SK-N-SH treated with all-trans-retinoic acid at 6 μM for 48 hours (cell line): ENCODE data around the gene GPX4.

Source experiments
- ATAC-seq: fragments of 200-7000 bp; cut with Tn5 transposase; 3 replicates; pipeline ENCODE4 v1.9.1; 2020; ENCODE audit warnings: mild to moderate bottlenecking, moderate library complexity
- BACH2 ChIP-seq: fragments of 250-450 bp; sonication (Bioruptor Pico); IDR thresholded peaks from 2 replicates; pipeline ENCODE4 v1.9.0; 2021; ENCODE audit warnings: mild to moderate bottlenecking, borderline replicate concordance
- CREB5 ChIP-seq: fragments of 250-450 bp; sonication (Bioruptor Pico); IDR thresholded peaks from 2 replicates; pipeline ENCODE4 v1.5.1; 2020; ENCODE audit warnings: low read depth, mild to moderate bottlenecking, moderate library complexity
- CSDC2 ChIP-seq: fragments of 250-450 bp; sonication (Bioruptor Pico); IDR thresholded peaks from 2 replicates; pipeline ENCODE4 v1.5.0; 2020; ENCODE audit warnings: mild to moderate bottlenecking, moderate library complexity
- ESRRG ChIP-seq: fragments of 250-450 bp; sonication (Bioruptor Pico); IDR thresholded peaks from 2 replicates; pipeline ENCODE4 v1.6.1; 2021; ENCODE audit warnings: mild to moderate bottlenecking
- ISL1 ChIP-seq: fragments of 250-450 bp; sonication (Bioruptor Pico); IDR thresholded peaks from 2 replicates; pipeline ENCODE4 v2.1.2; 2022; ENCODE audit warnings: mild to moderate bottlenecking, moderate library complexity
- OSR1 ChIP-seq: fragments of 250-450 bp; sonication (Bioruptor Pico); IDR thresholded peaks from 2 replicates; pipeline ENCODE4 v1.8.0; 2022; ENCODE audit warnings: moderate library complexity, mild to moderate bottlenecking, inconsistent platforms
- PATZ1 ChIP-seq: fragments of 250-450 bp; sonication (Bioruptor Pico); IDR thresholded peaks from 2 replicates; pipeline ENCODE4 v1.8.0; 2020; ENCODE audit warnings: mild to moderate bottlenecking, moderate library complexity, borderline replicate concordance
- POU6F1 ChIP-seq: fragments of 250-450 bp; sonication (Bioruptor Pico); IDR thresholded peaks from 2 replicates; pipeline ENCODE4 v1.8.0; 2021; ENCODE audit warnings: low read depth, mild to moderate bottlenecking, moderate library complexity, borderline replicate concordance
- PPARA ChIP-seq: fragments of 250-450 bp; sonication (Bioruptor Pico); IDR thresholded peaks from 2 replicates; pipeline ENCODE4 v1.5.0; 2020; ENCODE audit warnings: mild to moderate bottlenecking, borderline replicate concordance
- RARB ChIP-seq: fragments of 250-450 bp; sonication (Bioruptor Pico); IDR thresholded peaks from 2 replicates; pipeline ENCODE4 v1.8.0; 2021; ENCODE audit warnings: mild to moderate bottlenecking, moderate library complexity
- SNAI2 ChIP-seq: fragments of 250-450 bp; sonication (Bioruptor Pico); IDR thresholded peaks from 2 replicates; pipeline ENCODE4 v1.5.0; 2020; ENCODE audit warnings: mild to moderate bottlenecking, moderate library complexity
- TCF4 ChIP-seq: fragments of 250-450 bp; sonication (Bioruptor Pico); IDR thresholded peaks from 2 replicates; pipeline ENCODE4 v1.8.0; 2021; ENCODE audit warnings: mild to moderate bottlenecking, moderate library complexity, borderline replicate concordance
- TOX ChIP-seq: fragments of 250-450 bp; sonication (Bioruptor Pico); IDR thresholded peaks from 2 replicates; pipeline ENCODE4 v1.8.0; 2021; ENCODE audit warnings: mild to moderate bottlenecking, moderate library complexity, borderline replicate concordance
- TSHZ2 ChIP-seq: fragments of 250-450 bp; sonication (Bioruptor Pico); IDR thresholded peaks from 2 replicates; pipeline ENCODE4 v1.5.0; 2020; ENCODE audit warnings: mild to moderate bottlenecking, moderate library complexity
- ZC3H10 ChIP-seq: fragments of 250-450 bp; sonication (Bioruptor Pico); IDR thresholded peaks from 2 replicates; pipeline ENCODE4 v1.5.1; 2021; ENCODE audit warnings: mild to moderate bottlenecking, moderate library complexity
- ZFP3 ChIP-seq: fragments of 250-450 bp; sonication (Bioruptor Pico); IDR thresholded peaks from 2 replicates; pipeline ENCODE4 v1.5.0; 2020; ENCODE audit warnings: mild to moderate bottlenecking, moderate library complexity
- ZFP30 ChIP-seq: fragments of 450-650 bp; formaldehyde crosslinking; IDR thresholded peaks from 2 replicates; pipeline ENCODE4 v1.5.0; 2022; ENCODE audit warnings: mild to moderate bottlenecking, moderate library complexity
- ZNF565 ChIP-seq: fragments of 450-650 bp; formaldehyde crosslinking; conservative IDR thresholded peaks from 2 replicates; pipeline ENCODE4 v1.5.0; 2020; ENCODE audit warnings: low read depth, mild to moderate bottlenecking, moderate library complexity
- ZNF70 ChIP-seq: fragments of 450-650 bp; formaldehyde crosslinking; IDR thresholded peaks from 2 replicates; pipeline ENCODE4 v1.5.0; 2020; ENCODE audit warnings: mild to moderate bottlenecking, moderate library complexity
- ZNF8 ChIP-seq: fragments of 450-650 bp; formaldehyde crosslinking; IDR thresholded peaks from 2 replicates; pipeline ENCODE4 v1.5.0; 2020; ENCODE audit warnings: mild to moderate bottlenecking, moderate library complexity

GPX4 gene

GRCh38 chr19:1094655-1094977 is 9.2 kb upstream of the GPX4 start:
- ATAC-seq, result peak; percentile 7

GRCh38 chr19:1094978-1095701 is 8.7 kb upstream of the GPX4 start, which contains the start of gene POLR2E:
POLR2E (minus strand) TSS chr19:1095375; CDS start chr19:1095315, 60 bp downstream.
- ATAC-seq, result peak; percentile 99
- no peak for TF ChIP-seq ZNF565 (CRISPR knock-in tag)
- no peak for TF ChIP-seq TCF4 (CRISPR knock-in tag)
- TF ChIP-seq CSDC2, result no peak

More at GRCh38 chr19:1094655-1094977, 9.2 kb upstream of the GPX4 start:
- TF ChIP-seq ISL1 (CRISPR knock-in tag) (no peak), PATZ1 (CRISPR knock-in tag) (no peak), CSDC2 (no peak), TSHZ2 (no peak), ZNF8 (no peak), ZFP3 (CRISPR knock-in tag) (no peak), CREB5 (CRISPR knock-in tag) (no peak), ZFP30 (CRISPR knock-in tag) (no peak), OSR1 (CRISPR knock-in tag) (no peak), ZNF565 (CRISPR knock-in tag) (no peak), RARB (CRISPR knock-in tag) (no peak), ZC3H10 (no peak), ESRRG (CRISPR knock-in tag) (no peak), SNAI2 (CRISPR knock-in tag) (no peak), BACH2 (CRISPR knock-in tag) (no peak), POU6F1 (CRISPR knock-in tag) (no peak), ZNF70 (CRISPR knock-in tag) (no peak), TOX (CRISPR knock-in tag) (no peak), PPARA (no peak)

- no peak for ATAC-seq
- TF ChIP-seq POU6F1 (CRISPR knock-in tag) (no peak), ISL1 (CRISPR knock-in tag) (no peak), TOX (CRISPR knock-in tag) (no peak), ZFP30 (CRISPR knock-in tag) (no peak), CSDC2 (no peak), ZFP3 (CRISPR knock-in tag) (no peak), ESRRG (CRISPR knock-in tag) (no peak), ZC3H10 (no peak), ZNF70 (CRISPR knock-in tag) (no peak), TSHZ2 (no peak), BACH2 (CRISPR knock-in tag) (no peak)
Observed at GRCh38 chr19:1097810-1098176, 6.0 kb upstream of the GPX4 start.
